Tibial nerve (tissue), 4 donors: ENCODE data around the gene LCE5A.
"Not testable (repeated sequence)": the region's sequence is repeated elsewhere in the genome, so short reads cannot be mapped to it uniquely, and the experiment has no call there.

Source experiments
- CTCF ChIP-seq, 5 experiments: fragments of 200-600 bp in 3 of 5; fragments of 450-650 bp in 2 of 5; sonication (generic) in 3 of 5; IDR thresholded peaks; one replicate each; pipeline ENCODE4 v1.5.1; 2016 to 2019; ENCODE audit warnings: antibody characterized with exemption in 5 of 5, mild to moderate bottlenecking in 3 of 5, moderate library complexity in 2 of 5
- EP300 ChIP-seq, 2 donors: sonication (generic); formaldehyde crosslinking; IDR thresholded peaks; one replicate each; pipeline ENCODE4 v1.6.1; 2017; ENCODE audit warnings: antibody characterized with exemption in 2 of 2, mild to moderate bottlenecking in 1 of 2

- TF ChIP-seq CTCF, EP300 (IDR thresholded peaks at IDR 0.05): not testable (repeated sequence)
These were observed 19.1 kb upstream of the LCE5A start for GRCh38 chr1:152491537-152491936.
